Hematopoietic multipotent progenitor cell treated with erythropoietin and hydrocortisone succinate and interleukin-3 and kit ligand, for 17 days (in vitro differentiated cells): ENCODE measurements around the gene BNC1.

ENCODE experiments used
- DNase-seq: peaks from one replicate; pipeline ENCODE4 v3.0.0-alpha.2; 2015; ENCODE audit warnings: low spot score

Gene BNC1, protein sequence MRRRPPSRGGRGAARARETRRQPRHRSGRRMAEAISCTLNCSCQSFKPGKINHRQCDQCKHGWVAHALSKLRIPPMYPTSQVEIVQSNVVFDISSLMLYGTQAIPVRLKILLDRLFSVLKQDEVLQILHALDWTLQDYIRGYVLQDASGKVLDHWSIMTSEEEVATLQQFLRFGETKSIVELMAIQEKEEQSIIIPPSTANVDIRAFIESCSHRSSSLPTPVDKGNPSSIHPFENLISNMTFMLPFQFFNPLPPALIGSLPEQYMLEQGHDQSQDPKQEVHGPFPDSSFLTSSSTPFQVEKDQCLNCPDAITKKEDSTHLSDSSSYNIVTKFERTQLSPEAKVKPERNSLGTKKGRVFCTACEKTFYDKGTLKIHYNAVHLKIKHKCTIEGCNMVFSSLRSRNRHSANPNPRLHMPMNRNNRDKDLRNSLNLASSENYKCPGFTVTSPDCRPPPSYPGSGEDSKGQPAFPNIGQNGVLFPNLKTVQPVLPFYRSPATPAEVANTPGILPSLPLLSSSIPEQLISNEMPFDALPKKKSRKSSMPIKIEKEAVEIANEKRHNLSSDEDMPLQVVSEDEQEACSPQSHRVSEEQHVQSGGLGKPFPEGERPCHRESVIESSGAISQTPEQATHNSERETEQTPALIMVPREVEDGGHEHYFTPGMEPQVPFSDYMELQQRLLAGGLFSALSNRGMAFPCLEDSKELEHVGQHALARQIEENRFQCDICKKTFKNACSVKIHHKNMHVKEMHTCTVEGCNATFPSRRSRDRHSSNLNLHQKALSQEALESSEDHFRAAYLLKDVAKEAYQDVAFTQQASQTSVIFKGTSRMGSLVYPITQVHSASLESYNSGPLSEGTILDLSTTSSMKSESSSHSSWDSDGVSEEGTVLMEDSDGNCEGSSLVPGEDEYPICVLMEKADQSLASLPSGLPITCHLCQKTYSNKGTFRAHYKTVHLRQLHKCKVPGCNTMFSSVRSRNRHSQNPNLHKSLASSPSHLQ

DNA sequence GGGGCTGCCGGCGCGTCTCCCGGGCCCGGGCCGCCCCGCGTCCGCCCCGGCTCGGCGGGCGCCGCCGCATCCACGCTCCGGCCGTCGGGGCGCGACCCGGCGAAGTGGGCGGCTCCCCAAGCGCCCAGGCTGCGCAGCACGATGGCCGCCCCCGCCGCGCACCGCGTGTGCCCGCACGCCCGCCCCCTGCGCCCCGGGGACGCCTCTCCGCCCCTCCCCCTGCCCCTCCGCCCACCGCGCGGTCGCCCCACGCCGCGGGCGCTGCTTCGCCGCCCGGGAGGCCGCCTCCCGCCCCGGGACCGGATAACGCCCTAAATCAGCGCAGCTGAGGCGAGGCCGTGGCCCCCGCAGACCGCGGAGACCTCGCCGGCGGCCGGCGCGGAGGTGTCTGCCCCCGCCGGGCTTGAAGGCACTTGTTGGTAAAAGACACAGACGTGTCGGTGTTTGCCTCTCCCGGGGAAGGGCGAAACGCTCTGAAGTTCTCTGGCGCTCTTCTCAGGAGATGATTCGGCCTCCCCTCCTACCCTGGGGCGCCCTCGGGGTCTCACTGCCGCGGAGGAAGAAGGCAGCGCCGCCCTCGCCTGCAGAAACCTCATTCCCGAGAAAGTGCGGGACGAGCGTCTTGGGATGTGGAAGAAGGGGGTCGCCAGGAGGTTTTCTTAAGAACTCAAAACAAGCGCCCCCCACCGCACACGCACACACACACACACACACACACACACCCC is at the start of gene BNC1:
Gene BNC1, minus strand, starts transcription at position 106 of the 725 bp plus-strand sequence. Its CDS starts 36 bp downstream, at position 70.
- no peak for DNase-seq

GRCh38 chr15:83327041-83327440 is 42.6 kb upstream of the BNC1 start:
- DNase-seq = no peak

DNA sequence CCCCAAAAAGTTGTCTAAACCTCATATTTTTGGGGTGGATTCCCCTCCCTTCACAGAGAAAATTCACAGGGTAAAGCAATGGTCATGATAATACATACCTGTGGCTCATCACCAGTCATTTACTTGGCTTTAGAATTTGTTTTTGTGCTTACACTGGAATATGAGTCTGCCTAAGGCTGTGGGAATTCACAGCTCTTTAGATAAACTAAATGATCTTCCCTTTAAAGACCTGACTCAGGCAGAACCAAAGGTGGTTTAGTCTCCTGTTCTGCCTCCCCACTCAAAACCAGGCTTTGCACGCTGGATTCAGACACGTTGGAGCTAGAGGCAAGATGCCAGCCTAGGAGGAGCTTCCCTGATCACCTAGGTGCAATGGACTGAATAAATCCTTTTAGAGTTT is 40.3 kb upstream of the BNC1 start:
- DNase-seq = no peak

GRCh38 chr15:83323296-83323711 is 38.8 kb upstream of the BNC1 start:
- DNase-seq = no peak

GRCh38 chr15:83322691-83323090 is 38.2 kb upstream of the BNC1 start:
- DNase-seq = no peak

DNA sequence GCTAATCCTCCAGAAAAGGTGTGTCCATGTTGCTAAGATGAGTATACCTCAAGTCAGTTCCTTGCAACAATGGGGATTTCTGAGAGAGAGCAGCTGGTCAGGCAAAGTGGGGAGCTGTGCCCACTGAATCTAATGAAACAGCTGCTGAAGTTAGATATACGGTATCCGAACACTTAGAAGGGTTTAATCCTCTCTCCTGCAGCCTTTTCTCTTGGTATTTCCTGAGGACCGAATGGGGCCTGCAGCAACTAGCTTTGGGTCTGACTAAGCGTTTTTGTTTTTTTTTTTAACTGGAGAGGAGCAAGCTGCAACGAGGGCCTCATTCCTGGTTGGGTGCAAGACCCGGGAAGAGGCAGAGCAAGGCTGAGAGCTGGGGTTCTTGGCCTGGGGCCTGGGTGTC is 37.6 kb upstream of the BNC1 start:
- no peak for DNase-seq

- no peak for DNase-seq
Measured at GRCh38 chr15:83320844-83321243, 36.4 kb upstream of the BNC1 start.

DNA sequence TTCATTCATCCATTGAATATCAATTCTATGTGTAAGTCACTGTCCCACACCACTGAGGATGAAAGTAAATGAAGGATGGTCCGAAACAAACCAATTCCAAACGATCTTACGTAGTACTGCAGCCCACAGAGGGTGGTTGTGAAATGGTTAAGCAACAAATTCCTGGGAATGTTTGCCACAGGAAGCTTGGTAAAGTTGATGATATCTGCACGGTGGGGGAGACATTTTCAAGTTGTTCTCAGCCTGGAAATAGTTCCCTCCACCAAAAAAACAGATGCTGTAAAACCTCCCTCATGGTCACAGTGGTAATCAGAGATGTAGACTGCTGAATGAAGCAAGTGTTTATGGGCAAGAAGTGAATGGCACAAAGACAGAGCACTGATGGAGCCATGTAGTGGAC is 35.9 kb upstream of the BNC1 start:
- DNase-seq = no peak

GRCh38 chr15:83319771-83320170 is 35.3 kb upstream of the BNC1 start:
- DNase-seq = no peak

GRCh38 chr15:83318861-83319415 is 34.5 kb upstream of the BNC1 start:
- DNase-seq = no peak

- DNase-seq = no peak
Measured at GRCh38 chr15:83318036-83318435, 33.6 kb upstream of the BNC1 start.

- DNase-seq = no peak
Measured at GRCh38 chr15:83312071-83312470, 27.6 kb upstream of the BNC1 start.

DNA sequence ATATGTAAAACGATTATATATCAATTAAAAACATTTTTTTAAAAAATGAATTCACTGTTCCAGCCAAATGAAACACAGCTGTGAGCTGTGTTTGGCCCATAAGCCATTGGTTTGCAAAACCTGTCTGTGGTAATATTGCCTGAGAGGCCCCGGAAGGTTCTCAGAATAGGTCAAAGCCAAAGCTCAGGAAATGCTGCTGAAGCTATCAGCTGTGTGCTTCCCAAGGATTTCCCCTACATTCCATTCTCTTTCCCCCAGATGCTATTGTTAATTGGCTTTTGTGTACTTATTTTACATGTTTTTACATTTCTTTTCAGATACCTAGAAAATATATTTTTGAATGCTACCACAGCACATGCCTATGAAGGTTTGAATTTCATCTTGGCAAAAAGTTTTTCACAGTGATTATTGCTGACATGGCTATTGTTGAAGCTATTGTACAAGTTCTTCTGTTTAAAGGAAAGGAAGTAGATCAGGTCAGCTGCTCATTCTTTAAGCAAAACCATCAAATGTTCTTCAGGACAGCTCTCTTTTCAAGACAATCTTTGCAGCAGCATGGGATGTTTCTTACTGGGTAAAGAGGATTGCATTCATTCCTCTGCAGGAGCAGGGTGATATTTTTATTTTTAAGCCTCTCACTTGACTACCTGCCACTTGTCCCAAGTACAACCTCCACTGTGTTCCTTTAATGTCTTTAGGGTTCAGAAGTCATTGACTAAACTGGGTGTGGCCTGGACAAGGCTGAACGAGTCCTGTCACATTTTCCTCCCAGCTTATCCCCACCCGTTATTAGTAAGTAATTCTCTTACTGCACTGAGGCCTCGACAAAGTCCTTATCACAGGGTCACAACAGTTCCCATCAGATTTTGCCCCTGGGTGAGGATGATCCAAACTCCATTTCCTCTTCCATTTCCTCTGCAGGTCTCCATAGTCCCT is 26.3 kb upstream of the BNC1 start:
- no peak for DNase-seq

DNA sequence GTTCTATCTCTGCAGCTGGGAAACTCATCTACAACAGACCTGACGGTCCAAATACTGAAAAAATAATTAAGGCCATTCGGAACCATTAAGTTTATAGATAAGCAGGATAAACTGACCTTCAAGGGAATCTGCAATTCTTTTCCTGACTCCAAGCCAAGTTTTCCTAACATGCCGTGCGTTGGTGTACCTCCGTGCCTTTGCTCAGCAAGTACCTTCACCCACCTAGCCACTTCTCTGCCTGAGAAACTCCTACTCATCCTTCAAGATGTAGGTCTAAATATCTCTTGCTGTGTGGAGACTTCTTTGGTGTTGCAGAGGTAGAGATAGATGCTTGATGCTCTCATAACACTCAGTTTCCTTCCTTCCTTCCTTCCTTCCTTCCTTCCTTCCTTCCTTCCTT is 24.2 kb upstream of the BNC1 start:
- no peak for DNase-seq

- DNase-seq = no peak
Measured at GRCh38 chr15:83306561-83306960, 22.1 kb upstream of the BNC1 start.

DNA sequence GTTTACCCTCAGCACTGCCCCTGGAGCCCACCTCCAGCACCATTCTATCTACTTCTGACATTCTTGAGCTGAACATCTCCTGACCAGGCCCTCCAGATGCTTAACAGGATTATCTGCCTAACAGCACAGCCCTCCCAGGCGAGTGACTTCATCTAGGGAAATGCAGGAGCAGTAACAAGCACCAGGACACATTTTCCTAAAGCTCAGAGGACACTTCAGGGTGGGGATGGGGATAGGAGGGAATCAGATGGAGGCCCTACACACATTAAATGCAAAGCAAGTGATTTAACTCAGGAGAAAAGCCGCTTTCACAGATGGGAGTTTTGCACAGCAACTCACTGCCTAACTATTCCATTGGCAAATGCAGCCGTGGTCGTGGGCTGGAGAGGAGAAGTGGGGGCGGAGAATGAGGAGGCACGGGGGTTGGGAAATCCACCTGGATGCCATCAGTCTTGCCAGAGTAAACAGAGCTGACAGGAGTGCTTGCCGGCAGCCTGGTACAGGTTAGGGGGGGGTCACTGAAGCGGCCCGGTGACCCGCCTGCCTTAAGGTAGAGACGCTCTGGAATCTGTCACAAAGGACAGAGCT is 21.3 kb upstream of the BNC1 start:
- DNase-seq = no peak

GRCh38 chr15:83304861-83305703 is 20.6 kb upstream of the BNC1 start:
- no peak for DNase-seq

GRCh38 chr15:83303535-83303934 is 19.1 kb upstream of the BNC1 start:
- DNase-seq = no peak

DNA sequence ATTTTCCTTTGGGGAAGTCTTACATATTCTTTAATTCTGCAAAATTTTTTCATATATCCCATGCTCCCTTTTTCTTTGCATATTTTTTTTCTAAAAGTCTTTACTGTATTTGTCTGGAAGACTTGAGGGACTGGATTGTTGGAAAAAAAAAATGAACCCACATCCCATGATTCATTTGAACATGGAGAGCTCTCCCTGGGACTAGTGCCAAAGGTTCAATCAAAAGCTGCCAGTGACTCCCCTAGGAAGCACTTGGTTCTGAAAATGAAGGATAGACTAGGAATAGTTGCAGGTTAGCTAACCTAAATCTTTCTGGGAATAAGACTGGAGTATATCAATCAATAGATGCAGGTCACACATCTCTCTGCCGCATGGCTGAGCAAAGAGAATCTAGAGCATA is 16.4 kb upstream of the BNC1 start:
- no peak for DNase-seq
